HG02623 (cell line): ENCODE measurements around the gene OLFM1.
"Not testable (repeated sequence)": the region's sequence is repeated elsewhere in the genome, so short reads cannot be mapped to it uniquely, and the experiment has no call there.

Source experiments
- ATAC-seq: cut with Tn5 transposase; IDR thresholded peaks from one replicate; pipeline ENCODE4 v1.9.1; 2021; ENCODE audit warnings: moderate library complexity; ENCODE audit not compliant: unreplicated experiment

OLFM1 gene

GRCh38 chr9:135148386-135148785 lies 60.9 kb downstream of the OLFM1 start:
- ATAC-seq: no peak

- ATAC-seq: not testable (repeated sequence)
Measured at GRCh38 chr9:135149901-135150300, 62.4 kb downstream of the OLFM1 start.

DNA sequence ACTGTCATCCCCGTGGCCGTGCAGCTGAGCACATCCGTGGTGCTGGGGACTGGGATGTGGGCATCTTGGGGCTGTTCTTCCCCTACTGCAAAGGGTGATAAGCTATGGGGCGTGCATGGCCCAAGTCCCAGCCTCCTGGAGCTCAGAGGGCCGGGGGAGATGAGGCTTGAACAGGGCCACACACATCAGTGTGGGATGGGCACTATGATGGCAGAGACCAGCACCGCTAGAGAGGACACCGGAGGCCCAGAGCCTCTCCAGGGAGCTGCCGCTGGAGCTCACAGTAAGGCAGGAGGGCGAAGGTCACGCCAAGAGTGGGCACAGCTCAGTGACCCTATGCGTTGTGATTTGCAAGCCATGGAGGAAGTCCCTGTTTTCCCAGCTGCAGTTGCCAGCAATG lies 63.5 kb downstream of the OLFM1 start:
- ATAC-seq: no peak

GRCh38 chr9:135151757-135152613 lies 64.5 kb downstream of the OLFM1 start:
- no peak for ATAC-seq

- ATAC-seq: no peak
Measured at GRCh38 chr9:135152614-135153334, 65.3 kb downstream of the OLFM1 start.

- no peak for ATAC-seq
Measured at GRCh38 chr9:135154050-135154615, 66.7 kb downstream of the OLFM1 start.

DNA sequence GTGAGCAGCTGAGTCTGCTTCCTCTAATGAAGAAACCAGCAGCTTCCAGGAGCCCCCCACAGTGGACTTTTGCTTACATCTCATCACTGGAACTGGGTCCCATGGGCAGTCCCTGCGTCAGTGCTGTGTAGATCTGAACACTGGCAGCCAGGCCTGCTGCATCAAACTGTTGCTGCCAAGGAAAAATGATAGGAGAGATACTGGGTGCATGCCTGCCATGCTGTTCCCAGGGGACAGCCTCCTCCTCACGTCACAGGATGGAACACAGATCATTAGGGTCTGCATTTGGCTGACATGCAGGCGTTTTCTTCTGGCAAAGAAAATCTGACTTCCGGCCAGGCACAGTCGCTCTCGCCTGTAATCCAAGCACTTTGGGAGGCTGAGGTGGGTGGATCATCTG lies 67.9 kb downstream of the OLFM1 start:
- no peak for ATAC-seq

DNA sequence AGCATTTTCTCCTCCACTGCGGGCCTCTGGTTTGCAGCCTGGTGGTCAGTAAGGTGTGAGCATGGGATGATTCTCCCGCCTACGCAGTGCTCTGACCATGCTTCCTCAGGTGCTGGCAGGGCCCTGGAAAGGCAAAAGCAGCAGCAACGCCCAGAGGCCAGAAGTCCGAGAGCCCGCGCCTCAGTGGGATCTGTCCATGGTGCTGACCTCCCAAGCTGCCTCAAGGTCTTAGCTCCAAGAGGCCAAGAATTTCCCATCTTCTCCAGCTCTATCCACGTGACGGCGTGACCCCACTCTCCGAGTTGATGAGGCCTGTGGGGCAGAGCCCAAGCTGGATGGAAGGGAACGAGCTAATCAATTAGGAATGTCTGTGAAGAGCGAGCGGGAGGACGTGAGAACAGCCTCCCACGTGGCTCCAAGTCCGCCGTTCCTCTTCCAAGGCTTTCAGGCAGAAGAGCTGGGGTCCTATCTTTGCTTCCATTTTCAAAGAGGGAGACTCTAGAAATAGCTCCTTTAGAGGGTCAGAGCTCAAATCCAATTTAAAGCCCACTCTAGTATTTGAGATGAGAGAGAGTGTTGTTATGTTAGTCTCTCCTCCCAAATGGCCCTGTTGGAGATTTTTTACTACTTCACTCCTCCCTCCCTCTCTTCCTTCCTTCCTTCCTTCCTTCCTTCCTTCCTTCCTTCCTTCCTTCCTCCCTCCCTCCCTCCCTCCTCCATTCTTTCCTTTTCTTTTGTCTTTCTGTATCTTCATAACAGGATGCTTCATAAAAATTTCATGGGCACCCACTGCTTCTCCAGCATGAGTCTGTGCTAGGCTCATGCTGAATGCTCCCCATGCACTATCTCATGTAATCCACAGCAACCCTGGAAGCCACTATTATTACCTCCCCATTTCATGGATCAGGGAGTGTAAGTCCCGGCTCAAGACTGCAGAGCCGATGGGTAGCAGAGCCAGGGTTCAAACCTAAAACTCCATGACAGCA lies 69.3 kb downstream of the OLFM1 start:
- ATAC-seq: no peak

- no peak for ATAC-seq
Measured at GRCh38 chr9:135157856-135158563, 70.5 kb downstream of the OLFM1 start.

DNA sequence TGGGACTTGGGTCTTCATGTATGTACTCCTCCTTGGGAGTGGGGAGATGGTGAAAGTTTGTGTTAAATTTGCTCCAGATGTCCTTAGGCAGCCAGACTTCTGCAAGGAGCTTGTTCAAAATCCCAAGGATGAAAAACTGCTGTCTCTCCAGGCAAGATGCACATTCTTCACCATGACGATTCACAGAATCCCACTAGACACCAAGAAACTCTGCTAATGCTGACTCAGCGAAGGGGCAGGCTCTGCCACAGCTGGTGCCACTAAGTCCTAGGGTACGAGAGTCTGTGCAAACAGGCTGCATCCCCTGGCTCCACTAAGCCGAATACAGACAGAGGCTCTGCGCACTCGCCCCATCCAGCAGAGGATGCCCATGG lies 71.1 kb downstream of the OLFM1 start:
- ATAC-seq: no peak

- no peak for ATAC-seq
Measured at GRCh38 chr9:135159801-135160200, 72.3 kb downstream of the OLFM1 start.

- ATAC-seq: no peak
Measured at GRCh38 chr9:135160862-135161261, 73.4 kb downstream of the OLFM1 start.

DNA sequence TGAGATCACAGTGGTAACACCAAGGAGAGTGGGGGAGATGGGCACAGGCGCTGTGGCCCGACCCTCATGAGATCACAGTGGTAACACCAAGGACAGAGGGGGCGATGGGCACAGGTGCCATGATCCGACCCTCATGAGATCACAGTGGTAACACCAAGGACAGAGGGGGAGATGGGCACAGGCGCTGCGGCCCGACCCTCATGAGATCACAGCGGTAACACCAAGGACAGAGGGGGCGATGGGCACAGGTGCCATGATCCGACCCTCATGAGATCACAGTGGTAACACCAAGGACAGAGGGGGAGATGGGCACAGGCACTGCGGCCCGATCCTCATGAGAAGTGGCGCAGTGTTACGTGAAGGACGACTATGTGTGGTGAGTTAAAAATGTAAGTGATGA lies 75.1 kb downstream of the OLFM1 start:
- not testable (repeated sequence) for ATAC-seq

DNA sequence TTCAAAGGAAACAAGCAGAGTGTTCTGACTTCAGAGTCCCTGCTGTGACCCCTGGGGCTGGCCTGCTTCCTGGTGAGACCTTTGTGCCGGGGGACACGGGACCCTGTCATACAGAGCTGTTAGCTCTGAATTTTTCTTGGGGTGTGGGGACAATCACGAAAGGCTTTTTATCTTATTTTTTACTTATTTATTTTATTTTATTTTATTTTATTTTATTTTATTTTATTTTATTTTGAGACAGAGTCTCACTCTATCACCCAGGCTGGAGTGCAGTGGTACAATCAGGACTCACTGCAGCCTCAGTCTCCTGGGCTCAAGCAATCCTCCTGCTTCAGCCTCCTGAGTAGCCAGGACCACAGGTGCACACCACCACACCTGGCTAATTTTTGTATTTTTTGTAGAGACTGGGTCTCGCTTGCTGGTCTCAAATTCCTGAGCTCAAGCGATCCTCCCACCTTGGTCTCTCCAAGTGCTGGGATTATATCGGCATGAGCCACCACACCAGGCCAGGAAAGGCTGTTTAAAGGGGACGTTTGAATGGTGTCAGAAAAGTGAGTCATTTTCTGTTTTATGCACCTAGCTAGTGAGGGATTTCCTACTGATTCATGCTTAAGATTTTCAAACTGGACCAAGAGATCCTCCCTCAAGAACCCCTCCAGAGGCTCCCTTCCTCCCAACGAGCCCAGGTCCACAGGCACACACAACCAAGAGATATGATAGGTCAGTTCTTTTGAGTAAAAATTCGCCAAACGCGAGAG lies 75.7 kb downstream of the OLFM1 start:
- no peak for ATAC-seq

DNA sequence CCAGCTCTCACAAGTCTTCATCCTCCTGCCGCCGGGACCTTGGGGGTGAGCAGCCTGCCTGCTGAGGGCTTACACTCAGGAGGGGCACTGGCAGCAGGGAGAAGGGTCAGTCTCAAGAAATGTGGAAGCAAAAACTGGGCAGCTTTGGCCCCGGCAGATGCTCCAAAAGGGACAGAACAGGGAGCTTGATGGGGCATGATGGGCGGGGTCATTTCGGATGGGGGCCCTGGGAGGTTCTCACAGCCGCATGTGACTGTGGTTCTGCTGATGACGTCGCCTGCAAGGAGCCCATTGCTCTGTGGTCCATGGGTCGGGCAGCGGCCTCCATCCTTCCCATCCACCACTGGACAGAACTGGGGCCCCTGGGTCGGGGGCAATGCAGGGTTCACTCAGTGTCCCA lies 76.6 kb downstream of the OLFM1 start:
- no peak for ATAC-seq

GRCh38 chr9:135165003-135165711 lies 77.7 kb downstream of the OLFM1 start:
- no peak for ATAC-seq

- no peak for ATAC-seq
Measured at GRCh38 chr9:135165756-135166519, 78.5 kb downstream of the OLFM1 start.

DNA sequence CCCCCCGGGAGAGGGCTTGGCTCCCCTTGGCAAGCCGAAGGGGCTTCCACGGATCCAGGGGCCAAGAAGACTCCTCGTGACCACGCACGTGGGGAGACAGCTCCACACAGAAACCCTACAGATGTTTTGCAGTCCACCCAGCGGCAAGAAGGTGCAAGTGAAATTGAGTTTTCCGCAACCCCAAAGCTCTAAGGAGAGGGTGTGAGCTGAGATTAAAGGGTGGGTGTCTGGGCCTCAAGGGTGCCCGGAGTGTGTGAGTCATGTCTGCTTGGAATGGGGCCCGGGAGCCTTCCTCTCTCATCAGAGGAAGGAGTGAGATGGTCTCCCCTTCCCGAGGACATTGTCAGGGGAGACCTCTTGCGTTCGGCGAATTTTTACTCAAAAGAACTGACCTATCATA lies 79.1 kb downstream of the OLFM1 start:
- no peak for ATAC-seq
